CD4-positive, CD25-positive, alpha-beta regulatory T cell (primary cell): ENCODE data around the gene BIRC5. TPM values are rescaled to one million over a fixed set of nuclear protein-coding genes. Genes with fewer than 3 reads are reported as not detected.
"Not testable (repeated sequence)": the region's sequence is repeated elsewhere in the genome, so short reads cannot be mapped to it uniquely, and the experiment has no call there.

Source experiments
- ATAC-seq, 2 donors: fragments of 150-1000 bp; cut with Tn5 transposase; one replicate each; pipeline ENCODE4 v1.10.0; 2021; ENCODE audit warnings: low read depth in 2 of 2, moderate number of reproducible peaks in 2 of 2, moderate library complexity in 1 of 2
- DNase-seq, 3 donors: peaks; one replicate each; pipeline versions ENCODE4 v3.0.0 to v3.0.0-alpha.2; 2012 to 2022; ENCODE audit warnings: mixed read lengths in 1 of 3
- H3K27ac ChIP-seq: one replicate; pipeline ENCODE4 v1.7.0; 2013; ENCODE audit warnings: mild to moderate bottlenecking, low read length; ENCODE audit not compliant: insufficient read depth, poor library complexity, severe bottlenecking
- H3K27me3 ChIP-seq: one replicate; pipeline ENCODE4 v1.7.0; 2013; ENCODE audit warnings: low read length; ENCODE audit not compliant: control insufficient read depth, insufficient read depth
- H3K36me3 ChIP-seq: one replicate; pipeline ENCODE4 v1.7.0; 2013; ENCODE audit warnings: mild to moderate bottlenecking, low read length, moderate library complexity; ENCODE audit not compliant: control insufficient read depth, insufficient read depth
- H3K4me1 ChIP-seq: 2 replicates; pipeline ENCODE4 v1.7.0; 2013; ENCODE audit warnings: mild to moderate bottlenecking, low read length; ENCODE audit not compliant: insufficient read depth, control insufficient read depth, poor library complexity, severe bottlenecking
- H3K4me3 ChIP-seq: one replicate; pipeline ENCODE4 v1.7.0; 2013; ENCODE audit warnings: low read depth, mild to moderate bottlenecking, low read length, moderate library complexity
- H3K9me3 ChIP-seq, 2 experiments: 1 replicate in 1 of 2; 2 replicates in 1 of 2; pipeline ENCODE4 v1.7.0; 2013; ENCODE audit warnings: low read length in 2 of 2, mild to moderate bottlenecking in 1 of 2, moderate library complexity in 1 of 2; ENCODE audit not compliant: control insufficient read depth in 2 of 2
- H3K27ac Mint-ChIP-seq, 3 donors: one replicate each; pipeline ENCODE4 v1.8.0; 2020 to 2022; ENCODE audit warnings: mild to moderate bottlenecking in 3 of 3, mixed read lengths in 3 of 3, moderate library complexity in 2 of 3
- H3K27me3 Mint-ChIP-seq: one replicate; pipeline ENCODE4 v1.8.0; 2022; ENCODE audit warnings: mild to moderate bottlenecking, mixed read lengths
- H3K36me3 Mint-ChIP-seq: one replicate; pipeline ENCODE4 v1.8.0; 2020; ENCODE audit warnings: mixed read lengths
- H3K4me1 Mint-ChIP-seq, 4 donors: one replicate each; pipeline ENCODE4 v1.8.0; 2020 to 2022; ENCODE audit warnings: mixed read lengths in 4 of 4, mild to moderate bottlenecking in 1 of 4
- H3K4me3 Mint-ChIP-seq, 4 donors: one replicate each; pipeline ENCODE4 v1.8.0; 2020 to 2022; ENCODE audit warnings: mild to moderate bottlenecking in 4 of 4, mixed read lengths in 4 of 4, moderate library complexity in 3 of 4
- H3K9me3 Mint-ChIP-seq, 7 donors: one replicate each; pipeline ENCODE4 v1.8.0; 2020 to 2022; ENCODE audit warnings: mixed read lengths in 7 of 7, mild to moderate bottlenecking in 3 of 7, moderate library complexity in 2 of 7
- polyA plus RNA-seq, 4 donors: library from polyadenylated mRNA; unstranded; fragments of 300-500 nt; fragmentation: Illumina TruSeq; gene quantifications; one replicate each; pipeline ENCODE4 v1.2.3, GENCODE V29; 2021
- total RNA-seq: library from RNA; stranded (reverse); gene quantifications from one replicate; pipeline ENCODE4 v1.2.3, GENCODE V29; 2022

Gene BIRC5
- total and polyA plus RNA-seq, 5 donors from 2014 or later: 2.7 to 11.5 (median 6.6) TPM

- peak overlapping the region; percentile 4 to 79 (median 38) for H3K4me3 Mint-ChIP-seq
- H3K27me3 ChIP-seq, H3K27me3 Mint-ChIP-seq, H3K9me3 ChIP-seq, H3K27ac ChIP-seq, H3K36me3 ChIP-seq, ATAC-seq, DNase-seq, H3K9me3 Mint-ChIP-seq, H3K4me3 ChIP-seq: not testable (repeated sequence)
- H3K27ac Mint-ChIP-seq: peak overlapping the region in 1 of 3 donors; percentile 29
- H3K4me1 ChIP-seq: peaks cover 61% of the 10 kb centered on the region
- H3K4me1 Mint-ChIP-seq: peaks cover 6 to 61% (median 29%) of the 10 kb centered on the region in 4 donors
- peaks cover 15% of the 10 kb centered on the region for H3K36me3 Mint-ChIP-seq
These were observed 42.3 kb upstream of the BIRC5 start for GRCh38 chr17:78171591-78172248.

DNA sequence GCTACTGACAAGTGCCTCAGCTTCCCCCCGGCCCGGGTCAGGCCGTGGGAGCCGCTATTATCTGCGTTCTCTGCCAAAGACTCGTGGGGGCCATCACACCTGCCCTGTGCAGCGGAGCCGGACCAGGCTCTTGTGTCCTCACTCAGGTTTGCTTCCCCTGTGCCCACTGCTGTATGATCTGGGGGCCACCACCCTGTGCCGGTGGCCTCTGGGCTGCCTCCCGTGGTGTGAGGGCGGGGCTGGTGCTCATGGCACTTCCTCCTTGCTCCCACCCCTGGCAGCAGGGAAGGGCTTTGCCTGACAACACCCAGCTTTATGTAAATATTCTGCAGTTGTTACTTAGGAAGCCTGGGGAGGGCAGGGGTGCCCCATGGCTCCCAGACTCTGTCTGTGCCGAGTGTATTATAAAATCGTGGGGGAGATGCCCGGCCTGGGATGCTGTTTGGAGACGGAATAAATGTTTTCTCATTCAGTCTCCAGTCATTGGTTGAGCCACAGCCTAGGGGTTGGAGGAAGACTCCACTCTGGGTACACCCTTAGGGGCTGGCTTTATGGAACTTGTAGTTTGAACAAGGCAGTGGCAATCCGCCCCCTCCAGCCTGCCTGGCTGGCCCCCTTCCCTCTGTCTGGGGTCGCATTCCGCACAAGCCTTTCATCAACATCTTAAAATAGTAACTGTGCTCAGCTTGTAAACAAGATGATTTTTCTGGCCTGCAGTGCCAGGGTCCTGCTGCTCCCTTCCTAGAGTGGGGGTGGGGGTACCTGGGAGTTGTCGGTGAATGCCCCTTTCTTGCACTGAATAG is 41.6 kb upstream of the BIRC5 start:
- no peak overlapping the region for H3K27ac ChIP-seq
- H3K36me3 ChIP-seq: peaks cover 3% of the 10 kb centered on the region
- Mint-ChIP-seq H3K36me3 (peaks cover 15% of the 10 kb centered on the region), H3K9me3 (peaks cover 0 to 2% (median 0%) of the 10 kb centered on the region in 7 donors), H3K4me1 (peaks cover 6 to 67% (median 32%) of the 10 kb centered on the region in 4 donors), H3K27me3 (no peaks in the 10 kb centered on the region), H3K27ac (peak overlapping the region; percentile 9 to 93 (median 87)), H3K4me3 (peak overlapping the region in 3 of 4 donors; percentile 54 to 79 (median 66))
- DNase-seq: no peak
- no peaks in the 10 kb centered on the region for H3K27me3 ChIP-seq
- no peak for ATAC-seq
- H3K4me3 ChIP-seq: no peak overlapping the region
- H3K4me1 ChIP-seq: peaks cover 64% of the 10 kb centered on the region
- no peaks in the 10 kb centered on the region for H3K9me3 ChIP-seq

- DNase-seq (peak in 2 of 3 donors; percentile 49 to 86), ATAC-seq (peak; percentile 48 to 62)
- Mint-ChIP-seq H3K36me3 (peaks cover 15% of the 10 kb centered on the region), H3K27ac (peak overlapping the region; percentile 87 to 96 (median 93)), H3K9me3 (peaks cover 0 to 2% (median 0%) of the 10 kb centered on the region in 7 donors), H3K4me1 (peaks cover 6 to 67% (median 32%) of the 10 kb centered on the region in 4 donors), H3K27me3 (no peaks in the 10 kb centered on the region), H3K4me3 (peak overlapping the region; percentile 1 to 79 (median 70))
- no peak overlapping the region for H3K4me3 ChIP-seq
- H3K36me3 ChIP-seq: peaks cover 3% of the 10 kb centered on the region
- no peaks in the 10 kb centered on the region for H3K9me3 ChIP-seq
- peak overlapping the region; percentile 66 for H3K27ac ChIP-seq
- no peaks in the 10 kb centered on the region for H3K27me3 ChIP-seq
- H3K4me1 ChIP-seq: peaks cover 59% of the 10 kb centered on the region
These were observed 40.8 kb upstream of the BIRC5 start for GRCh38 chr17:78173097-78173715.

DNA sequence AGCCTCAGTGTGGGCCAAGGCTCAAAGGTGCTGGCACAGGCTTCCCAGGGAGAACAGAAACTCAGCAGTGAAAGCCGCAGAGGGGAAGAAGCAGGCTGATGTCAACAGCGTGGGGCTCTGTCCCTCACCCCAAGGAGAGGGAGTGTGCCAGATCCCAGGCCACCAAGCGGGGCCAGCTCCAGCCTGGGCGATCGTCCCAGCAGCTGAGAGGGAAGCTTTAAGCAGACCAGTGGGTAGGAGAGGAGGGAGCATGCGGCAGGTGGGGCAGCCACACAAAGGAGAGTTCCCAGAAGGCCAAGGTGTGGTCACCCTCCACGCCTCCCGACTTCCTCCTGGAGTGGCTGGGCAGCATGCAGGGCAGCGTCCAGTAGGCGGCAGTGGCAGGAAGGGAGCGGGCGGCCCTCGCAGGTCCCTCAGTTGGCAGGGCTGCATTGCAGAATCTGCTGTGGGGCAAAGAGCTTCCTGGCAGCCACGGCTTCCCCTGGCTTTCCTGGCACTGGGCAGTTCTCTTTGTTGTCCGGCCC is 39.6 kb upstream of the BIRC5 start:
- H3K36me3 Mint-ChIP-seq: peaks cover 15% of the 10 kb centered on the region
- H3K4me3 ChIP-seq: no peak overlapping the region
- no peaks in the 10 kb centered on the region for H3K9me3 ChIP-seq
- H3K27ac ChIP-seq: peak overlapping the region; percentile 23
- ATAC-seq (no peak), DNase-seq (no peak)
- H3K36me3 ChIP-seq: peaks cover 3% of the 10 kb centered on the region
- peaks cover 0 to 2% (median 0%) of the 10 kb centered on the region in 7 donors for H3K9me3 Mint-ChIP-seq
- H3K4me3 Mint-ChIP-seq: no peak overlapping the region
- no peaks in the 10 kb centered on the region for H3K27me3 ChIP-seq
- H3K27me3 Mint-ChIP-seq: no peaks in the 10 kb centered on the region
- peak overlapping the region in 1 of 3 donors; percentile 96 for H3K27ac Mint-ChIP-seq
- peaks cover 6 to 65% (median 32%) of the 10 kb centered on the region in 4 donors for H3K4me1 Mint-ChIP-seq
- H3K4me1 ChIP-seq: peaks cover 53% of the 10 kb centered on the region

DNA sequence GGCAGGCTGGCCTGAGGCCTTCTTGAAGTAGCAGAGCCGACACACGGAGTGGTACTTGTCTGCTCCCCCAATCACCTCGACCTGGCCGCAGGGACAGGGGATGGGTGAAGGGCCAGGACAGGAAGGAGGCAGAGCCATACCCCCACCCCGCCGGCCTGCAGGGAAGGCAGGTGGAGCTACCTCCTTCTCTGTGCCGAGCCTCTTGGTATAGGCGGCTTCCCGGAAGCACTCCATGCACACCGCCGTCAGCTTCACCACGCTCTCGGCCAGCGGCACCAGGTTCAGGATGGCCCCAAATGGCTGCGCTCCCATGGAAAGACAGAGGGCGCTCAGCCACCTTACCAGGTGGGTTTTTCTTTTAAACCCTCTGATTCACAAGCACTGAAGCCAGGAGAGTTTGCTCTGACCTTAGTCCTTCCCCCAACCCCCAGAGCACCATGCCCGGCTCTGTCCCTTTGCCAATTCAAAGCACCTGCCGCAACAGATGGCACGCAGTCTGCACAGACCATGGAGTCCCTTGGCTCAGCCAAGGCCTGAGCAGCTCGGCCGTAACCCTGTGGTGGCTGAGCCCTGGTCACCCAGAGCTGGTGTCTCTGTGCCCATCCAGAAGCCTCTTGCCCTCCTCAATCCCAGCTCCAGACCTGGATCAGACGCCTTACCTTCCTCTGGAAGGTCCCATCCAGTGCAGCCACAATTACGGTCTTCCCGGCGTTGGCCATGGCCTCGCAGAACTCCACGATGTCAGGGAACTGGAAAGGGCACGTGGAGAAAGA is 39.0 kb upstream of the BIRC5 start:
- Mint-ChIP-seq H3K4me3 (no peak overlapping the region), H3K27me3 (no peaks in the 10 kb centered on the region), H3K4me1 (peaks cover 6 to 59% (median 31%) of the 10 kb centered on the region in 4 donors), H3K36me3 (peaks cover 15% of the 10 kb centered on the region), H3K9me3 (peaks cover 0 to 2% (median 0%) of the 10 kb centered on the region in 7 donors), H3K27ac (no peak overlapping the region)
- Histone ChIP-seq H3K9me3 (no peaks in the 10 kb centered on the region), H3K27ac (no peak overlapping the region), H3K27me3 (no peaks in the 10 kb centered on the region), H3K4me3 (no peak overlapping the region), H3K36me3 (peaks cover 3% of the 10 kb centered on the region), H3K4me1 (peaks cover 46% of the 10 kb centered on the region)
- ATAC-seq (no peak), DNase-seq (no peak)

DNA sequence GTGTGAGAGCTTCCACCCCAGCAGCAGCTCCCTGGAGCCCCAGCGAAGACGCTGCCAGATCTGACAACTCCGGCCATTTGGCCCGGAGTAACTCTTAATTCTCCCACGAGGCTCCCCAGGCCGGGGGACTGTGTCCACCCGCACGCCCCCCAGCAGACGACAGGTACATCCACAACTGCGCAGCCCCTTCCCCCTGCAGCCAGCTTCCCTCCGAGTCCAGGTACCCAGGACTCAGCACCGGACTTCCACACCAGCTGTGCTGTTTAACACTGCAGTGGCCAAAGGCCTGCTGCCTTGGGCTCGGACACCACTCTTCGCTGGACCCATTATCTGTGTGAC is 38.4 kb upstream of the BIRC5 start:
- Histone ChIP-seq H3K9me3 (no peaks in the 10 kb centered on the region), H3K27ac (no peak overlapping the region), H3K4me3 (no peak overlapping the region), H3K36me3 (peaks cover 3% of the 10 kb centered on the region), H3K4me1 (peaks cover 43% of the 10 kb centered on the region), H3K27me3 (no peaks in the 10 kb centered on the region)
- H3K36me3 Mint-ChIP-seq: peaks cover 15% of the 10 kb centered on the region
- no peak overlapping the region for H3K4me3 Mint-ChIP-seq
- no peaks in the 10 kb centered on the region for H3K27me3 Mint-ChIP-seq
- ATAC-seq: no peak
- H3K27ac Mint-ChIP-seq: no peak overlapping the region
- H3K4me1 Mint-ChIP-seq: peaks cover 11 to 59% (median 36%) of the 10 kb centered on the region in 4 donors
- DNase-seq: no peak
- H3K9me3 Mint-ChIP-seq: peaks cover 0 to 2% (median 0%) of the 10 kb centered on the region in 7 donors

- no peaks in the 10 kb centered on the region for H3K9me3 ChIP-seq
- no peak overlapping the region for H3K27ac Mint-ChIP-seq
- ATAC-seq: peak; percentile 75 to 77
These were observed 37.5 kb upstream of the BIRC5 start for GRCh38 chr17:78176548-78177025.

More at GRCh38 chr17:78176548-78177025, 37.5 kb upstream of the BIRC5 start:
- peaks cover 3% of the 10 kb centered on the region for H3K36me3 ChIP-seq
- peaks cover 11 to 52% (median 36%) of the 10 kb centered on the region in 4 donors for H3K4me1 Mint-ChIP-seq
- peaks cover 40% of the 10 kb centered on the region for H3K4me1 ChIP-seq
- no peaks in the 10 kb centered on the region for H3K27me3 Mint-ChIP-seq
- DNase-seq: peak; percentile 65 to 82 (median 75)
- H3K36me3 Mint-ChIP-seq: peaks cover 12% of the 10 kb centered on the region
- no peak overlapping the region for H3K4me3 ChIP-seq
- H3K4me3 Mint-ChIP-seq: peak overlapping the region in 1 of 4 donors; percentile 18
- no peaks in the 10 kb centered on the region for H3K27me3 ChIP-seq
- peaks cover 0 to 2% (median 0%) of the 10 kb centered on the region in 7 donors for H3K9me3 Mint-ChIP-seq
- H3K27ac ChIP-seq: no peak overlapping the region
